ENCODE measurements around the gene DHX15. TPM values are rescaled to one million over a fixed set of nuclear protein-coding genes. Genes with fewer than 3 reads are reported as not detected.

DHX15 gene
- total RNA-seq (10 to 100 TPM; 32.8 to 61.8 (median 46.0) TPM), polyA plus RNA-seq (10 to 100 TPM; 39.0 to 74.6 TPM)

GRCh38 chr4:24584211-24584850 is at the start of gene DHX15:
Gene DHX15 (minus strand): TSS chr4:24584554. CDS start chr4:24584393, 161 bp downstream.
- DNase-seq (peak; percentile 95 to 98 (median 95)), FAIRE-seq (peak; percentile 91), ATAC-seq (peak; percentile 95 to 98 (median 96))
- H3K27ac ChIP-seq: peak within 1 kb of the TSS; percentile 93 to 99 (median 95)
- 0% methylated on average over 51 to 52 of the region's 52 CpGs for WGBS, 2 donors
- TF ChIP-seq, protein P1, sequence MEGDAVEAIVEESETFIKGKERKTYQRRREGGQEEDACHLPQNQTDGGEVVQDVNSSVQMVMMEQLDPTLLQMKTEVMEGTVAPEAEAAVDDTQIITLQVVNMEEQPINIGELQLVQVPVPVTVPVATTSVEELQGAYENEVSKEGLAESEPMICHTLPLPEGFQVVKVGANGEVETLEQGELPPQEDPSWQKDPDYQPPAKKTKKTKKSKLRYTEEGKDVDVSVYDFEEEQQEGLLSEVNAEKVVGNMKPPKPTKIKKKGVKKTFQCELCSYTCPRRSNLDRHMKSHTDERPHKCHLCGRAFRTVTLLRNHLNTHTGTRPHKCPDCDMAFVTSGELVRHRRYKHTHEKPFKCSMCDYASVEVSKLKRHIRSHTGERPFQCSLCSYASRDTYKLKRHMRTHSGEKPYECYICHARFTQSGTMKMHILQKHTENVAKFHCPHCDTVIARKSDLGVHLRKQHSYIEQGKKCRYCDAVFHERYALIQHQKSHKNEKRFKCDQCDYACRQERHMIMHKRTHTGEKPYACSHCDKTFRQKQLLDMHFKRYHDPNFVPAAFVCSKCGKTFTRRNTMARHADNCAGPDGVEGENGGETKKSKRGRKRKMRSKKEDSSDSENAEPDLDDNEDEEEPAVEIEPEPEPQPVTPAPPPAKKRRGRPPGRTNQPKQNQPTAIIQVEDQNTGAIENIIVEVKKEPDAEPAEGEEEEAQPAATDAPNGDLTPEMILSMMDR (IDR thresholded peaks at IDR 0.05): no peak
- H3K27me3 ChIP-seq: no peaks in the 10 kb centered on the region
- H3K4me3 ChIP-seq: peak within 1 kb of the TSS; percentile 75 to 100 (median 96)
- H3K4me1 ChIP-seq: peaks cover 9 to 18% (median 12%) of the 10 kb centered on the region in 3 donors
- no peaks in the 10 kb centered on the region for H3K36me3 ChIP-seq
- no peaks in the 10 kb centered on the region for H3K9me3 ChIP-seq
- intact Hi-C loops (cut with DNase I): no loop called here

DNA sequence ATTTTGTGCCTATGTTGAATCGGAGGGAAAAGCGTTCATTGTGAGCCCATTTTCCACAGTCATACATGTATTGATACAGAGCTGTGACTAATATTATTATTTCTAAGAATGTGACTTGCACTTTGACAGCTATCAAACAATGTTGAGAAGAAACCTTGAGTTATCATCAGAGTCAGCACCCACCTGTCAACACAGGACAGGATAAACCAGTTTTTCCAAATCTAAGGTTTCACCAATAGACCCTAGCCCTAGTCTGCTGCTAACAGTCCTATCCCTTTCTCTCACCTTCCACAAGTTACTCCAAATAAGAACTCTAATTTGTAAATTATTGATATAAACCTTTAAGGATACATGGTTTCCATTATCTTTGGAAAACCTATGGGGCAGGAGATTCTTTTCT is 47.7 kb upstream of the DHX15 start:
- Histone ChIP-seq H3K36me3 (no peaks in the 10 kb centered on the region), H3K27ac (no peak overlapping the region), H3K27me3 (no peaks in the 10 kb centered on the region), H3K4me3 (no peak overlapping the region), H3K4me1 (no peaks in the 10 kb centered on the region), H3K9me3 (no peaks in the 10 kb centered on the region)
- no peak for DNase-seq
- TF ChIP-seq, protein P1 (IDR thresholded peaks at IDR 0.05): no peak
- no peak for ATAC-seq
- no peak for FAIRE-seq
- 82 to 90% methylated on average over 2 of the region's 2 CpGs for WGBS, 2 donors
- intact Hi-C loops (cut with DNase I): no loop called here

DNA sequence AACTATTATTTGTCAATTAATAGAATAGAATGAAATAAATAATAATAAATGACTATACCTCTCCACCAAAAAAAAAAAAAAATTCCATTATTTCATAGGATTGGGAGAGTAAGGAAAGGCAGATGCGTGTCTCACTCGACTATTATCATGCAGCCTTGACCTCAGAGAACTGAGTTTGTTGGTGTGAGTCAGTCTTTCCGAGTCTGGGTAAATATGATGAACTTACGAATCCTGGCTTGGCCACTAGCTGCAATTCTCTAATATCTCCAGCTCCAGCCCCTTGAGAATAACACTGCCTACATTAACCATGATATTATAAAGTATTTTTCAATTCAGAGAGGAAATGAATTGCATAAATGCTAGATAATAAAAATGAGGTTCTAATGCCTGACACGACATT is 46.6 kb upstream of the DHX15 start:
- DNase-seq (no peak), ATAC-seq (peak in 1 of 4 donors; percentile 49), FAIRE-seq (no peak)
- H3K4me3 ChIP-seq: no peak overlapping the region
- H3K4me1 ChIP-seq: no peaks in the 10 kb centered on the region
- no peaks in the 10 kb centered on the region for H3K36me3 ChIP-seq
- WGBS, 2 donors: 50% methylated on average over 5 of the region's 5 CpGs
- H3K27me3 ChIP-seq: no peaks in the 10 kb centered on the region
- TF ChIP-seq, protein P1 (IDR thresholded peaks at IDR 0.05): no peak
- H3K27ac ChIP-seq: no peak overlapping the region
- no peaks in the 10 kb centered on the region for H3K9me3 ChIP-seq
- intact Hi-C loops (cut with DNase I): no loop called here

DNA sequence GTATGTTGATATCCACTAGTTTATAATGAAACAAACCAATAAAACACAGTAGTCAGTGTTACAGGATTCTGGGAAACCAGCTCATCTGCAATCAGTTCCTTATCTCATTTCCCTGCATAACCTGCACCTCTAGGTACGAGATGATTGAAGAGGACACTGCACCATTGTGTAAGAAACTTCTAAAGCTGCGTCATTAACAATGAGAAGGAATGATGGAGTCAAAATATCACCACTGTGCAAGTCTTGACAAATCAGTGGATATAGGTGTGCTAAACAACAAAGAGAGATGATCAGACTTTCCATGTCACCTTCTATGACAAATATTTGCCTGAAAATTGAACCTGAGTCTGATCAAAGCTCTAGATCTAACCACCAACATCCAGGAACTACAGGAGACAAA is 40.7 kb upstream of the DHX15 start:
- Histone ChIP-seq H3K27ac (no peak overlapping the region), H3K4me1 (no peaks in the 10 kb centered on the region), H3K9me3 (no peaks in the 10 kb centered on the region), H3K27me3 (no peaks in the 10 kb centered on the region), H3K4me3 (no peak overlapping the region), H3K36me3 (no peaks in the 10 kb centered on the region)
- TF ChIP-seq, protein P1 (IDR thresholded peaks at IDR 0.05): no peak
- FAIRE-seq (no peak), DNase-seq (no peak), ATAC-seq (no peak)
- 33 to 38% methylated on average over 2 of the region's 2 CpGs for WGBS, 2 donors
- intact Hi-C loops (cut with DNase I): no loop called here

- TF ChIP-seq, protein P1 (IDR thresholded peaks at IDR 0.05): no peak
- 50 to 56% methylated on average over 1 of the region's 1 CpG for WGBS, 2 donors
- FAIRE-seq (no peak), ATAC-seq (no peak), DNase-seq (no peak)
- Histone ChIP-seq H3K4me1 (no peaks in the 10 kb centered on the region), H3K4me3 (no peak overlapping the region), H3K27me3 (no peaks in the 10 kb centered on the region), H3K36me3 (no peaks in the 10 kb centered on the region), H3K27ac (no peak overlapping the region), H3K9me3 (no peaks in the 10 kb centered on the region)
- intact Hi-C loops (cut with DNase I): no loop called here
Observed at GRCh38 chr4:24624381-24624780, 40.0 kb upstream of the DHX15 start.

All from pancreas (tissue), 10 donors.